Measurements from ENCODE around the gene SESN1. TPM values are rescaled to one million over a fixed set of nuclear protein-coding genes. Genes with fewer than 3 reads are reported as not detected.

The SESN1 gene
- total RNA-seq, 4 donors from 2014 or later, result 10.4 to 55.9 (median 21.7) TPM

- Histone ChIP-seq H3K9me3 (no peaks in the 10 kb centered on the region), H3K36me3 (no peaks in the 10 kb centered on the region), H3K4me1 (no peaks in the 10 kb centered on the region), H3K27me3 (no peaks in the 10 kb centered on the region), H3K4me3 (no peak overlapping the region), H3K27ac (no peak overlapping the region)
- no peak for DNase-seq
- intact Hi-C loops (cut with DNase I), result no loop called here
- 81 to 83% methylated on average over 3 of the region's 3 CpGs for WGBS, 2 donors
- TF ChIP-seq, protein P1, sequence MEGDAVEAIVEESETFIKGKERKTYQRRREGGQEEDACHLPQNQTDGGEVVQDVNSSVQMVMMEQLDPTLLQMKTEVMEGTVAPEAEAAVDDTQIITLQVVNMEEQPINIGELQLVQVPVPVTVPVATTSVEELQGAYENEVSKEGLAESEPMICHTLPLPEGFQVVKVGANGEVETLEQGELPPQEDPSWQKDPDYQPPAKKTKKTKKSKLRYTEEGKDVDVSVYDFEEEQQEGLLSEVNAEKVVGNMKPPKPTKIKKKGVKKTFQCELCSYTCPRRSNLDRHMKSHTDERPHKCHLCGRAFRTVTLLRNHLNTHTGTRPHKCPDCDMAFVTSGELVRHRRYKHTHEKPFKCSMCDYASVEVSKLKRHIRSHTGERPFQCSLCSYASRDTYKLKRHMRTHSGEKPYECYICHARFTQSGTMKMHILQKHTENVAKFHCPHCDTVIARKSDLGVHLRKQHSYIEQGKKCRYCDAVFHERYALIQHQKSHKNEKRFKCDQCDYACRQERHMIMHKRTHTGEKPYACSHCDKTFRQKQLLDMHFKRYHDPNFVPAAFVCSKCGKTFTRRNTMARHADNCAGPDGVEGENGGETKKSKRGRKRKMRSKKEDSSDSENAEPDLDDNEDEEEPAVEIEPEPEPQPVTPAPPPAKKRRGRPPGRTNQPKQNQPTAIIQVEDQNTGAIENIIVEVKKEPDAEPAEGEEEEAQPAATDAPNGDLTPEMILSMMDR (IDR thresholded peaks at IDR 0.05), result no peak
- no peak for TF ChIP-seq POLR2A (IDR thresholded peaks at IDR 0.05)
These were observed 35.4 kb upstream of the SESN1 start for GRCh38 chr6:109130065-109130464.

DNA sequence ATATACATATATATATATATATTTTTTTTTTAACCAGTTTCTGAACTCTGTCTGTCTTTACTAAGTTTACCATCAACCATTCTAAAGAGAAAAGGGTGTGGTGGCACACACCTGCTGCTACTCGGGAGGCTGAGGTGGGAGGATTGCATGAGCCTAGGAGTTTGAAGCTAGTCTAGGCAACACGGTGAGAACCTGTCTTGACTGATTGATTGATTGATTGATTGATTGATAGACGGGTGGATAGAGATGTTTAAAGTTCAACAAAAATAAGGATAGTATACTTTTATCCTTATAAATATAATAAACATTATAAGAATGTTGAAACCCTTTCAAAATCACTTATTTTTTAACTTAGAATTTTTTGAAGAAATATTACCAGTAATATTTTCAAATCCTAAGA lies 30.9 kb upstream of the SESN1 start:
- Histone ChIP-seq H3K27me3 (no peaks in the 10 kb centered on the region), H3K4me3 (no peak overlapping the region), H3K4me1 (peaks cover 0 to 19% (median 0%) of the 10 kb centered on the region in 3 donors), H3K36me3 (no peaks in the 10 kb centered on the region), H3K9me3 (no peaks in the 10 kb centered on the region), H3K27ac (no peak overlapping the region)
- WGBS, 2 donors, result 67 to 73% methylated on average over 3 of the region's 3 CpGs
- no peak for DNase-seq
- intact Hi-C loops (cut with DNase I), result no loop called here
- TF ChIP-seq POLR2A (IDR thresholded peaks at IDR 0.05), result no peak
- TF ChIP-seq, protein P1 (IDR thresholded peaks at IDR 0.05), result no peak

DNA sequence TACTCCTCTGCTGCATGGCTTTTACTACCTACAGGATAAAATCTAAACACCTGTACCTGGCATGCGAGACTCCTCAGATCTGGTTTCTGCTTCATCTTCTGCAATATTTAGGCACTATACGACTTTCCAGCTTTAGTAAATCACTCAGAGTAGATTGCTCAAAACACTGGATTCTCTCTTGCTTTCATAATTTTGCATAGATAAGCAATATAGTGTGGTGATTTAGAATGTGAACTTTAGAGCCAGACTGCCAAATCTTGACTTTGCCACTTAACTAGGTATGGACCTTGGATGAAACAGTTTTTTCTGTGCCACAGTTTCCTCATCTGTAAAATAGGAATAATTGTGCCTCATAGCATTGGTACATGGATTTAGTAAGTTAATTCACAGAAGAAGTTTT lies 29.6 kb upstream of the SESN1 start:
- Histone ChIP-seq H3K27me3 (no peaks in the 10 kb centered on the region), H3K4me3 (no peak overlapping the region), H3K4me1 (peaks cover 0 to 26% (median 0%) of the 10 kb centered on the region in 3 donors), H3K9me3 (no peaks in the 10 kb centered on the region), H3K36me3 (no peaks in the 10 kb centered on the region), H3K27ac (no peak overlapping the region)
- intact Hi-C loops (cut with DNase I), result no loop called here
- TF ChIP-seq, protein P1 (IDR thresholded peaks at IDR 0.05), result no peak
- no peak for TF ChIP-seq POLR2A (IDR thresholded peaks at IDR 0.05)
- no peak for DNase-seq
- 95 to 100% methylated on average over 2 of the region's 2 CpGs for WGBS, 2 donors

DNA sequence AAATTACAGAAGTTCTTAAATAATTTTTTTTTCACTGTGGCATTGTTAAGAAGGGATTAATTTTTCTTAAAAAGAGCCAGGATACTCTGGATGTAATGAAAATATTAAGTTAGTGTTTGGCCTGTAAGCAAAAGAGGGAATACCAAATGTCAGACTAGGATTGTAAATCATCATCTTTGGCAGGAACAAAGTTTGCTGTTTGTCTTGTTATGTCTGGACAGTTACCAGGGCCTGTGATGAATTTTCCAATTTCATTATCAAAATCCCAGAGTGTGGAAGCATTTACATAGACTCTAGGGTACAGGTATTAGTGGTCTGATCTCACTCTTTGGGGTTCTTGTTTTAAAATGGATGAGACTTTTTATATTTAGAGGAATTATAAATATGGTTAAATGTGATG lies 26.8 kb upstream of the SESN1 start:
- Histone ChIP-seq H3K4me1 (peaks cover 0 to 51% (median 13%) of the 10 kb centered on the region in 3 donors), H3K9me3 (no peaks in the 10 kb centered on the region), H3K27ac (no peak overlapping the region), H3K4me3 (no peak overlapping the region), H3K36me3 (no peaks in the 10 kb centered on the region), H3K27me3 (no peaks in the 10 kb centered on the region)
- TF ChIP-seq POLR2A (IDR thresholded peaks at IDR 0.05), result no peak
- TF ChIP-seq, protein P1 (IDR thresholded peaks at IDR 0.05), result no peak
- no peak for DNase-seq
- intact Hi-C loops (cut with DNase I), result no loop called here

DNA sequence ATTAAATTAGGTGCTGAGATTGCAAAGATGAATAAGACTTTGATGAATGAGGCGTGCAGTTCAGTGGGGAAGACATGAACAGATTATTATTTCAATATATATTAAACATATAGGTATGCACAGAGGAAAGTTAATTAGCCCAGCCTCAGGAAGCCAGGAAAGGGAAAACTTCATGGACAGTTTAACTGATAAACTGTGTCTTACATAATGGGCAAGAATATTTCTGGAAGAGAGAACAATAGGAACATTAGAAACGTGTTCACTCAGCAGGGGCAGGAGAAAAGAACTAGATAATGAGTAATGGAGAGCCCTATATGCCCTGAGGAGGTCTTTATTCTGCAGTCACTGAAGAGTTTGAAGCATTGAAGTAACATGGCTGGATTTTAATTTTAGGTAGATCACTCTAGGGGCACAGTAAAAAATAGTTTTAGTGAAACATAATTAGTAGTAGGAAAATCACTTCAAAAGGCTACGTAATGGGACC lies 24.3 kb upstream of the SESN1 start:
- intact Hi-C loops (cut with DNase I), result no loop called here
- Histone ChIP-seq H3K36me3 (no peaks in the 10 kb centered on the region), H3K9me3 (no peaks in the 10 kb centered on the region), H3K4me3 (no peak overlapping the region), H3K27ac (no peak overlapping the region), H3K4me1 (peaks cover 0 to 51% (median 13%) of the 10 kb centered on the region in 3 donors), H3K27me3 (no peaks in the 10 kb centered on the region)
- TF ChIP-seq, protein P1 (IDR thresholded peaks at IDR 0.05), result no peak
- TF ChIP-seq POLR2A (IDR thresholded peaks at IDR 0.05), result no peak
- no peak for DNase-seq
- WGBS, 2 donors, result 60 to 84% methylated on average over 3 of the region's 3 CpGs
